Uterus (tissue), 4 donors: ENCODE measurements around the gene GMPPA. TPM values are rescaled to one million over a fixed set of nuclear protein-coding genes. Genes with fewer than 3 reads are reported as not detected.

Experiments used
- DNase-seq, 2 donors: peaks; one replicate each; pipeline ENCODE4 v3.0.0-alpha.2; 2019 to 2020
- H3K27ac ChIP-seq, 2 donors: fragments of 200-600 bp; sonication (generic); 1 replicate in 1 of 2; 2 replicates in 1 of 2; pipeline ENCODE4 v1.5.1; 2016 to 2018
- H3K27me3 ChIP-seq, 2 donors: fragments of 200-600 bp; sonication (generic); one replicate each; pipeline ENCODE4 v1.5.1; 2018 to 2019; ENCODE audit warnings: control low read depth in 1 of 2
- H3K36me3 ChIP-seq, 2 donors: fragments of 200-600 bp; sonication (generic); one replicate each; pipeline ENCODE4 v1.5.1; 2019; ENCODE audit warnings: control low read depth in 1 of 2
- H3K4me1 ChIP-seq, 2 donors: fragments of 200-600 bp; sonication (generic); one replicate each; pipeline ENCODE4 v1.5.1; 2018 to 2019; ENCODE audit warnings: control low read depth in 1 of 2
- H3K4me3 ChIP-seq, 2 donors: fragments of 200-600 bp; sonication (generic); 1 replicate in 1 of 2; 2 replicates in 1 of 2; pipeline ENCODE4 v1.5.1; 2018 to 2019; ENCODE audit warnings: mild to moderate bottlenecking in 1 of 2
- H3K9me3 ChIP-seq, 2 donors: fragments of 200-600 bp; sonication (generic); one replicate each; pipeline ENCODE4 v1.5.1; 2019; ENCODE audit warnings: control low read depth in 1 of 2
- CTCF ChIP-seq, 4 experiments: fragments of 200-600 bp in 2 of 4; fragments of 450-650 bp in 2 of 4; sonication (generic) in 2 of 4; IDR thresholded peaks; one replicate each; pipeline ENCODE4 v1.5.1; 2016 to 2019; ENCODE audit warnings: antibody characterized with exemption in 4 of 4, mild to moderate bottlenecking in 2 of 4, moderate library complexity in 1 of 4
- POLR2A ChIP-seq, 2 donors: fragments of 450-650 bp; IDR thresholded peaks; one replicate each; pipeline ENCODE4 v1.6.1; 2016; ENCODE audit warnings: antibody characterized with exemption in 2 of 2, mild to moderate bottlenecking in 1 of 2, moderate library complexity in 1 of 2
- intact Hi-C: fragments of 100-400 bp; cut with DNase I; formaldehyde crosslinking; loops from one replicate; pipeline ENCODE4 v1.15.1; 2023; ENCODE audit warnings: low total_unique reads
- total RNA-seq, 4 donors: library from RNA; depleted of rRNA in 3 of 4; stranded (reverse); fragments of >200 nt in 3 of 4; gene quantifications; one replicate each; pipeline versions ENCODE4 v1.1.0 to v1.2.4, GENCODE V29; 2014 to 2023
- donor health status: DM: yes; HTN: yes; CAD: no.

GMPPA gene
- total RNA-seq, 4 donors from 2014 or later = 14.1 to 39.5 (median 27.6) TPM

DNA sequence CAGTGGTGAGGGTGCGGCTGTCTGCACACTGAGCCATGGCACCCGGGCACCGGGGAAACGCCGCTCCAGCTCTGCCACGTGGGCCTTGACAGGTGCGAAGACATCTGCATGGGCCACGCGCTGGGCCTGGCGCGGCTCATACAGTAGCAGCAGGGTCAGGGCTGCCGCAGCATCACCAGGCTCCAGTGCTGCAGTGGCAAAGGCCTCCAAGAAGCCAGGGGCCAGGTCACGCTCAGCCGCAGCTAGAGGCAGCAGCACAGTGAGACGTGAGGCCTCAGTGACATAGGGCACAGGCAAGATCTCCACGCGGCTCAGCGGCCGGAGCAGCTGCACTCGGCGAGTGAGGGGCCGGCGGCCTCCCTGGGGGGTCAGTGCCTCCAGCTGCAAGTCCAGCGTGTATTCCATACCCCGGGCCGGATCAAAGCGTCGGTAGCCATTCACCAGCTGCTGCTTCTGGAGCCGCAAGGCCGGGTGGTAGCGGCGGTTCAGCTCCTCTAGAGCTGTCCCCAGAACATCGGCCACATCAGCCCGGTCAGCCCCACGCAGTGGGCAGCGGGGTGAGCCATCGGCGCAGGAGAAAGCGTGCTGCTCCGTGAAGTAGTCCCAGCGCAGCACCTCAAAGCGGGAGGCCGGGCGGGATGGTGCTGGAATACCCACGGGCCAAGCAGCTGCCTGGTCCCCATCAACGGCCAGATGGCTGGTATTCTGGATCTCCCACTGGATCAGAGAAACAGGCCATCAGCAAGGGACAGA lies 41.4 kb downstream of the GMPPA start:
- TF ChIP-seq CTCF (IDR thresholded peaks at IDR 0.05) (no peak), POLR2A (IDR thresholded peaks at IDR 0.05) (no peak)
- Histone ChIP-seq H3K36me3 (no peaks in the 10 kb centered on the region), H3K9me3 (no peaks in the 10 kb centered on the region), H3K4me1 (peaks cover 0 to 5% of the 10 kb centered on the region in 2 donors), H3K27me3 (no peaks in the 10 kb centered on the region), H3K4me3 (no peak overlapping the region), H3K27ac (no peak overlapping the region)
- intact Hi-C loops = loop anchor here (2.0 kb wide), 1 partner anchor 103 kb away; no protein-coding TSS in a partner anchor
- peak in 1 of 2 donors; percentile 19 for DNase-seq

- intact Hi-C loops = loop anchor here (2.0 kb wide), 1 partner anchor 102 kb away; no protein-coding TSS in a partner anchor
- peaks cover 0 to 5% of the 10 kb centered on the region in 2 donors for H3K4me1 ChIP-seq
- TF ChIP-seq CTCF (IDR thresholded peaks at IDR 0.05) (no peak), POLR2A (IDR thresholded peaks at IDR 0.05) (no peak)
- H3K9me3 ChIP-seq = no peaks in the 10 kb centered on the region
- DNase-seq = peak in 1 of 2 donors; percentile 18
- H3K27me3 ChIP-seq = no peaks in the 10 kb centered on the region
- no peak overlapping the region for H3K4me3 ChIP-seq
- H3K27ac ChIP-seq = no peak overlapping the region
- no peaks in the 10 kb centered on the region for H3K36me3 ChIP-seq
These were observed 42.3 kb downstream of the GMPPA start for GRCh38 chr2:219540784-219541504.

DNA sequence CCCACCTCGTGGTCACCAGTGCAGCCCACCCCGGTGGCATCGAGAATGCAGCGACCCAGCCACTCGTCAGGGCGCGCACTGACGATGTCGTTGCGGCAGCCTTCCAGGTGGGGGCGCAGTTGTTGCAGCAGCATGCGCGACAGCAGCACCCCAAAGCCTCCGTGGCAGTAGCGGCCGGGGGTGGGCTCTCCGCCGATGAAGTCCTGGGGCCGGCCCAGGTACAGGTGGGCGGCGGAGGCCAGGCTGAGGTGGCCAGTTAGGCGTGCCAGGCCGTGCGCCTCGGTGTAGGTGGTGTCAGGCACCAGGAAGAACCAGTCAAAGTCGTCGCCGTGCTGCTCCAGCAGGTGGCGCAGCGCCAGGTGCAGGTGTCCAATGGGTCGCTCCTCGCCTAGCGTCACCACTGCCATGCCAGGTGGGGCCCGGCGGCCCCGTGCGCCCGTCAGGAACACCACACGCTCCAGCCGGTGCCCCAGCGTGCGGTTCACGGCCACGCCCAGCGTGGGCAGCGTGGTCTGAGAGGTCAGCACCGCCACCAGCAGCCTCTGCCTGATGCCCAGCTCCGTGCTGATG lies 43.0 kb downstream of the GMPPA start:
- Histone ChIP-seq H3K27ac (no peak overlapping the region), H3K9me3 (no peaks in the 10 kb centered on the region), H3K36me3 (no peaks in the 10 kb centered on the region), H3K4me3 (no peak overlapping the region), H3K4me1 (peaks cover 0 to 5% of the 10 kb centered on the region in 2 donors), H3K27me3 (no peaks in the 10 kb centered on the region)
- peak; percentile 80 to 83 (median 81) for TF ChIP-seq CTCF (IDR thresholded peaks at IDR 0.05)
- no peak for TF ChIP-seq POLR2A (IDR thresholded peaks at IDR 0.05)
- peak; percentile 67 to 68 for DNase-seq
- intact Hi-C loops = loop anchor here (2.0 kb wide), 1 partner anchor 101 kb away; no protein-coding TSS in a partner anchor

GRCh38 chr2:219542931-219543595 lies 44.4 kb downstream of the GMPPA start:
- TF ChIP-seq CTCF (IDR thresholded peaks at IDR 0.05) (no peak), POLR2A (IDR thresholded peaks at IDR 0.05) (no peak)
- Histone ChIP-seq H3K9me3 (no peaks in the 10 kb centered on the region), H3K4me1 (peaks cover 0 to 5% of the 10 kb centered on the region in 2 donors), H3K4me3 (peak overlapping the region; percentile 39 to 59), H3K36me3 (no peaks in the 10 kb centered on the region), H3K27ac (peak overlapping the region; percentile 83 to 90), H3K27me3 (no peaks in the 10 kb centered on the region)
- no peak for DNase-seq
- intact Hi-C loops = no loop called here
